ENCODE results near the gene EREG.

- TF ChIP-seq, protein P1, sequence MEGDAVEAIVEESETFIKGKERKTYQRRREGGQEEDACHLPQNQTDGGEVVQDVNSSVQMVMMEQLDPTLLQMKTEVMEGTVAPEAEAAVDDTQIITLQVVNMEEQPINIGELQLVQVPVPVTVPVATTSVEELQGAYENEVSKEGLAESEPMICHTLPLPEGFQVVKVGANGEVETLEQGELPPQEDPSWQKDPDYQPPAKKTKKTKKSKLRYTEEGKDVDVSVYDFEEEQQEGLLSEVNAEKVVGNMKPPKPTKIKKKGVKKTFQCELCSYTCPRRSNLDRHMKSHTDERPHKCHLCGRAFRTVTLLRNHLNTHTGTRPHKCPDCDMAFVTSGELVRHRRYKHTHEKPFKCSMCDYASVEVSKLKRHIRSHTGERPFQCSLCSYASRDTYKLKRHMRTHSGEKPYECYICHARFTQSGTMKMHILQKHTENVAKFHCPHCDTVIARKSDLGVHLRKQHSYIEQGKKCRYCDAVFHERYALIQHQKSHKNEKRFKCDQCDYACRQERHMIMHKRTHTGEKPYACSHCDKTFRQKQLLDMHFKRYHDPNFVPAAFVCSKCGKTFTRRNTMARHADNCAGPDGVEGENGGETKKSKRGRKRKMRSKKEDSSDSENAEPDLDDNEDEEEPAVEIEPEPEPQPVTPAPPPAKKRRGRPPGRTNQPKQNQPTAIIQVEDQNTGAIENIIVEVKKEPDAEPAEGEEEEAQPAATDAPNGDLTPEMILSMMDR (IDR thresholded peaks at IDR 0.05): no peak
- TF ChIP-seq POLR2A (IDR thresholded peaks at IDR 0.05; ENCODE audit: low read depth): no peak
Measured at GRCh38 chr4:74426101-74426500, 61.2 kb downstream of the EREG start.
